GM12874 (cell line): ENCODE data around the gene SCNN1G.

ENCODE experiments used
- TF ChIP-seq, protein P1 (sequence below): IDR thresholded peaks from 2 replicates; pipeline ENCODE4 v1.5.1; 2011; ENCODE audit warnings: low read depth, mild to moderate bottlenecking, control low read depth, low read length, moderate library complexity; ENCODE audit not compliant: insufficient read depth

The SCNN1G gene

DNA sequence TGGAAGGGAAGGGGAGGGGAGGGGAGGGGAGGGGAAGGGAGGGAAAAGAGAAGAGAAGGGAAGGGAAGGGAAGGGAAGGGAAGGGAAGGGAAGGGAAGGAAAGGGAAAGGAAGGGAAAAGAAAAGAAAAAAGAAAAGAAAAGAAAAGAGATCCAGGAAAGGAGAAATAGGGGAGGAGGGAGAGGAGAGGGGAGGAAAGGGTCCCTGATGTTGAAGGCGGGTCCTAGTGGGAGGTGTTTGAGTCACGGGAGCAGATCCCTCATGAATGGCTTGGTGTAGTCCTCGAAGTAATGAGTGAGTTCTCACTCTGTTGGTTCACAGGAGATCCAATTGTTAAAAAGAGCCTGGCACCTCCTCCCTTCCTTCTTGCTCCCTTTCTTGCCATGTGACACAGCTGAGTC is 26.4 kb upstream of the SCNN1G start:
- TF ChIP-seq, protein P1, sequence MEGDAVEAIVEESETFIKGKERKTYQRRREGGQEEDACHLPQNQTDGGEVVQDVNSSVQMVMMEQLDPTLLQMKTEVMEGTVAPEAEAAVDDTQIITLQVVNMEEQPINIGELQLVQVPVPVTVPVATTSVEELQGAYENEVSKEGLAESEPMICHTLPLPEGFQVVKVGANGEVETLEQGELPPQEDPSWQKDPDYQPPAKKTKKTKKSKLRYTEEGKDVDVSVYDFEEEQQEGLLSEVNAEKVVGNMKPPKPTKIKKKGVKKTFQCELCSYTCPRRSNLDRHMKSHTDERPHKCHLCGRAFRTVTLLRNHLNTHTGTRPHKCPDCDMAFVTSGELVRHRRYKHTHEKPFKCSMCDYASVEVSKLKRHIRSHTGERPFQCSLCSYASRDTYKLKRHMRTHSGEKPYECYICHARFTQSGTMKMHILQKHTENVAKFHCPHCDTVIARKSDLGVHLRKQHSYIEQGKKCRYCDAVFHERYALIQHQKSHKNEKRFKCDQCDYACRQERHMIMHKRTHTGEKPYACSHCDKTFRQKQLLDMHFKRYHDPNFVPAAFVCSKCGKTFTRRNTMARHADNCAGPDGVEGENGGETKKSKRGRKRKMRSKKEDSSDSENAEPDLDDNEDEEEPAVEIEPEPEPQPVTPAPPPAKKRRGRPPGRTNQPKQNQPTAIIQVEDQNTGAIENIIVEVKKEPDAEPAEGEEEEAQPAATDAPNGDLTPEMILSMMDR = no peak

GRCh38 chr16:23156946-23157460 is 25.5 kb upstream of the SCNN1G start:
- TF ChIP-seq, protein P1 = no peak

DNA sequence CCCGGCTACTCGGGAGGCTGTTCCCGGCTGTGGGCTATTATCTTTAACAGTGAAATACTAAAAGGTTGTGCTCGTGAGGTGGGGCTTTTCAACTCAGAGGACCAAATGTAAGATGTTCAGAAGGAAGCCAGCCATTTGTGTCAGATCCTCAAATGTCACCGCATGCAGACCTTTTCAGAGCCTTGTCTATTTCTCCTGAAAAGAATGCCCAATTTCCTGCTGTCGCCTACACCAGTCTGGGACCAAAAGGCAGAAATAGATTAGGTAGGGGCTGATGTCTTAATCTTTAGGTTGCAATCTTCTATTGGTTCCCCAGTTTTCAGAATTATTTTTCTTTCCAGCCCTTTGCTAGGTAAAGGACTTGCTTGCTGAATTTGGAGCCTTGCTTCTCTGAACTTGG is 24.4 kb upstream of the SCNN1G start:
- TF ChIP-seq, protein P1 = no peak

DNA sequence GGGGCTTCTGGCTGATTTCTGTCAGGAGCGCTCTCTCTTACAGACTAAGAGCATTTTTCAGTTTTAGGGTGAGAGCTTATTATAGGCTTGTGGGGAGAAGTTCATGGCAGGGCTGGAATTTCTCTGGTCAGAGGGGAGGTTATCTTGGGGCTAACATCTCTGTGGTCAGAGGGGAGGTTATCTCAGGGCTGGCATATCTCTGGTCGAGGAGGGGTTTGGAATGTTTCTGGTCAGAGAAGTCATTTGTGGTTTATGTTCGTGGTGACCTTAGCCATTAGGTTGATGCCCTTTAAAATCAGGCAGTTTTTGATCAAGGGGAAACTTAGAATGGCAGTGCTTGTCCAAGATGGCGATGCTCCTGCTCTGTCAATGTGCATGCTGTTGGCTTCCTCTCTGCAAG is 22.5 kb upstream of the SCNN1G start:
- TF ChIP-seq, protein P1 = no peak

DNA sequence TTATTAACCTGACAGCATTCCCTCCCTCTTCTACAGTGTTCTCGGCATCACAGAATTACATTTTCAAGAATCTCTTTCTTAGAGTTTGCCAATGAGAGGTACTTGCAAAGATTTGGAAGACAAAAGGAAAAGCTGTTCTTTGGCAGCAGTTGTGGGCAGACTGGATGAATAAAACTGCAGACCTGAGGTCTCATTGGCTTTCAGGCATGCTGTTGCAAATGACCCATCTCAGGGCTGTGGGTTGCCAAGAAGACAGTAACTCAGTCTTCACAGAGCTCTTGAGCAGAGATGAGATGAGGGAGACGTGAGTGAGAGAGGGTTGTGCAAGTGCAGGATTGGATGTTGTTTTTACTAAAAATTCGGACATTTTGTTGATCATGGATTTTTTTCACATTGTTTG is 22.0 kb upstream of the SCNN1G start:
- TF ChIP-seq, protein P1 = no peak

DNA sequence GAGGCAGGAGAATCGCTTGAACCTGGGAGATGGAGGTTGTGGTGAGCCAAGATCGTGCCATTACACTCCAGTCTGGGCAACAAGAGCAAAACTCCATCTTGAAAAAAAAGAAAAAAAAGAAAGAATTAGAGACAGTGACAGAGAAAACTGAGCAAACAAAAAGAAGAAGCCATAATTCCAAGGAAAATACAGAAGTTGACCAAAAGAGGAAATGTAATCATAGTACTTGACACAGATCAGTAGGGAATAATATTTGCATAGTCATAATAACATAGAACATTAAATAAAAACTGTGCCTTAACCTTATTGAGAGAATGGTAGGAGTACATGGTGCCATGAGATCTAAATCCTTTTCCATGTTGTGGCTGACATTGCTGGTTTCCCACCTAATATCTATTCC is 18.6 kb upstream of the SCNN1G start:
- TF ChIP-seq, protein P1 = no peak

DNA sequence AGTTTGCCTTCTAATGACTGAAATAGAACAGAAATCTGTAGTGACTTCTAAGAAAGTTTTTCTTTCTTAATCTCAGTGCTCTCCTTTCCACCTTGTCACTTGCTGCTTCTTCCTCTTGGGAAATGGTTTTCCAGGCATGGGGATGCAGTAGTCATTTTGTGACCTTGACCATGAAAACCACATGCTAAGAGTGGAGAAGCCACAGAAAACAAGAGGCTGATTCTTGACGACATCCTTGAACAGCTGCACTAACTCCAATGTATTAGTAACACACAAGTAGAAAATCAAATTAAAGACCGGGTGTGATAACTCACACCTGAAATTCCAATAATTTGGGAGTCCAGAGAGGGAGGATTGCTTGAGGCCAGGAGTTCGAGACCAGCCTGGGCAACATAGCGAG is 17.8 kb upstream of the SCNN1G start:
- TF ChIP-seq, protein P1 = no peak
